ENCODE measurements around the gene SAMD4A.

Gene SAMD4A

GRCh38 chr14:54786838-54787237, 219.9 kb downstream of the SAMD4A start:
- H3K27me3 ChIP-seq (ENCODE audit: low read length) = no peaks in the 10 kb centered on the region
- no peak overlapping the region for H3K9ac ChIP-seq (ENCODE audit: low read length)
- H2AFZ ChIP-seq (ENCODE audit: low read depth, low read length, severe bottlenecking) = no peak overlapping the region
- H3K9me3 ChIP-seq (ENCODE audit: insufficient read depth, low read length) = no peaks in the 10 kb centered on the region
- H3K79me2 ChIP-seq (ENCODE audit: insufficient read depth, low read length) = no peaks in the 10 kb centered on the region
- no peak overlapping the region for H3K4me3 ChIP-seq (ENCODE audit: insufficient read depth, low read length, poor library complexity, severe bottlenecking)
- no peaks in the 10 kb centered on the region for H3F3A ChIP-seq (ENCODE audit: insufficient read depth)
- no peaks in the 10 kb centered on the region for H4K20me1 ChIP-seq (ENCODE audit: low read depth, low read length)
- no peak overlapping the region for H3K27ac ChIP-seq (ENCODE audit: low read depth, low read length)
- TF ChIP-seq EZH2phosphoT487 (conservative IDR thresholded peaks at IDR 0.05; ENCODE audit: low read length) = no peak
- no peak for TF ChIP-seq CTCF (IDR thresholded peaks at IDR 0.05; ENCODE audit: insufficient read depth, low read length, poor library complexity, severe bottlenecking)
- H3K36me3 ChIP-seq (ENCODE audit: low read length) = no peaks in the 10 kb centered on the region
- H3K9me2 ChIP-seq (replicated peaks; ENCODE audit: insufficient read depth, low read length) = no peaks in the 10 kb centered on the region
- H3K4me2 ChIP-seq (ENCODE audit: low read depth, low read length, poor library complexity, severe bottlenecking) = no peak overlapping the region

- H3K9me2 ChIP-seq (replicated peaks; ENCODE audit: insufficient read depth, low read length) = no peaks in the 10 kb centered on the region
- H3K9ac ChIP-seq (ENCODE audit: low read length) = no peak overlapping the region
These were observed 220.3 kb downstream of the SAMD4A start for GRCh38 chr14:54787261-54787660.

GRCh38 chr14:54788701-54789100, 221.8 kb downstream of the SAMD4A start:
- H3K27me3 ChIP-seq (ENCODE audit: low read length) = no peaks in the 10 kb centered on the region
- TF ChIP-seq CTCF (IDR thresholded peaks at IDR 0.05; ENCODE audit: insufficient read depth, low read length, poor library complexity, severe bottlenecking) = no peak
- no peaks in the 10 kb centered on the region for H3K36me3 ChIP-seq (ENCODE audit: low read length)

More at GRCh38 chr14:54787261-54787660, 220.3 kb downstream of the SAMD4A start:
- Histone ChIP-seq H3K4me2 (ENCODE audit: low read depth, low read length, poor library complexity, severe bottlenecking) (no peak overlapping the region), H3K4me3 (ENCODE audit: insufficient read depth, low read length, poor library complexity, severe bottlenecking) (no peak overlapping the region), H3K36me3 (ENCODE audit: low read length) (no peaks in the 10 kb centered on the region), H3K79me2 (ENCODE audit: insufficient read depth, low read length) (no peaks in the 10 kb centered on the region), H3F3A (ENCODE audit: insufficient read depth) (no peaks in the 10 kb centered on the region), H4K20me1 (ENCODE audit: low read depth, low read length) (no peaks in the 10 kb centered on the region), H3K9me3 (ENCODE audit: insufficient read depth, low read length) (no peaks in the 10 kb centered on the region), H3K27ac (ENCODE audit: low read depth, low read length) (no peak overlapping the region), H2AFZ (ENCODE audit: low read depth, low read length, severe bottlenecking) (no peak overlapping the region), H3K27me3 (ENCODE audit: low read length) (no peaks in the 10 kb centered on the region)
- TF ChIP-seq CTCF (IDR thresholded peaks at IDR 0.05; ENCODE audit: insufficient read depth, low read length, poor library complexity, severe bottlenecking) (no peak), EZH2phosphoT487 (conservative IDR thresholded peaks at IDR 0.05; ENCODE audit: low read length) (no peak)

More at GRCh38 chr14:54788701-54789100, 221.8 kb downstream of the SAMD4A start:
- Histone ChIP-seq H3K27ac (ENCODE audit: low read depth, low read length) (no peak overlapping the region), H3K9me3 (ENCODE audit: insufficient read depth, low read length) (no peaks in the 10 kb centered on the region), H3K9ac (ENCODE audit: low read length) (no peak overlapping the region), H2AFZ (ENCODE audit: low read depth, low read length, severe bottlenecking) (no peak overlapping the region), H3F3A (ENCODE audit: insufficient read depth) (no peaks in the 10 kb centered on the region), H4K20me1 (ENCODE audit: low read depth, low read length) (no peaks in the 10 kb centered on the region), H3K79me2 (ENCODE audit: insufficient read depth, low read length) (no peaks in the 10 kb centered on the region), H3K4me2 (ENCODE audit: low read depth, low read length, poor library complexity, severe bottlenecking) (no peak overlapping the region), H3K4me3 (ENCODE audit: insufficient read depth, low read length, poor library complexity, severe bottlenecking) (no peak overlapping the region), H3K9me2 (replicated peaks; ENCODE audit: insufficient read depth, low read length) (no peaks in the 10 kb centered on the region)

Measured in SU-DHL-6 (cell line).